Pons (tissue), 1 donor: Measurements from ENCODE around the gene ADCY10.
"Not testable (repeated sequence)": the region's sequence is repeated elsewhere in the genome, so short reads cannot be mapped to it uniquely, and the experiment has no call there.

Source experiments
- DNase-seq: peaks from one replicate; pipeline ENCODE4 v3.0.0-alpha.2; 2016; ENCODE audit warnings: low spot score

The ADCY10 gene

DNA sequence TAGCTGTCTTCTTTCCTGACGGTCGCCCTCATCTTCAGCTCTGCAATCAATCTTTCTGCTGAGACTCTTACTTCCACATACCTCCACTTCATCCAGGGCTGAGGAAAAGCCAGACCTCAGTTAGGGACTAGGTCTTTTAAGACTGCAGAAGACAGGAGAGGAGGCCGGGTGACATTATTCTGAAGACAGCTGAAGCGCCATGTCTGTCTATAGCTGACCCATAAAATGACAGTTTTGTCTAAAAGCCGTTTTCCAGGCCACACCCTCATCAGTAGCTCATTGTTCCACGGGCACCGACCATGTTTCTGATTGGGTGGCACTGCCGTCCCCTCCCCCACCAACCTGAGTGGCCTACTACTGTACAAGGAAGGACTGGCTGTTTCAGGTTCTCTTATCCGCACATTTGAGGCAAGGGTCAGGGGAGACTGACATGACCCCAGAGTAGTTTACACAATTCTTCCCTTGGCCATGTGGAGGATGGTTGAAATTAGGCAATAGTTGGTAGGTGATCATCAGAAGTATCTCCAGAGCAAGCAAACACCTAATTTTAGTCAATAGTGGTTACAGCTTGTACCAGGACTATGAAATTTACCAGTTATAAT, at the start of gene ADCY10:
Gene ADCY10, minus strand, starts transcription at position 240 of the 602 bp plus-strand sequence. CDS start 8,994 bp downstream, outside the sequence.
- no peak for DNase-seq

DNA sequence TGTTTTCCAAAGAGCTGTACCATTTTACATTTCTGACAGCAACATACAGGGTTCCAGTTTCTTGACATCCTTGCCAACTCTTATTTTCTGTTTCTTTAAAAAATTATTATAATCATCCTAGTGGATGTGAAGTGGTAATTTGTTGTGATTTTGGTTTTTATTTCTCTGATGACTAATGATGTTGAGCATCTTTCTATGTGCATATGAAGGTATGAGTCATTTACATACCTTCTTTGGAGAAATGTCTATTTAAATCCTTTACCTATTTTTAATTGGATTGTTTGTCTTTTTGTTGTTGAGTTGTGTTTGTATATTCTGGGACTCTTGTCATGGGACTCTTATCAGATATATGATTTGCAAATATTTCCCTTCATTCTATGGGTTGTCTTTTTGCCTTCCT, 43.8 kb upstream of the ADCY10 start:
- DNase-seq: no peak

- DNase-seq: no peak
Measured at GRCh38 chr1:167955915-167956314, 42.0 kb upstream of the ADCY10 start.

- DNase-seq: no peak
Measured at GRCh38 chr1:167950569-167950968, 36.6 kb upstream of the ADCY10 start.

GRCh38 chr1:167949785-167950184, 35.9 kb upstream of the ADCY10 start:
- no peak for DNase-seq

- no peak for DNase-seq
Measured at GRCh38 chr1:167947733-167948132, 33.8 kb upstream of the ADCY10 start.

DNA sequence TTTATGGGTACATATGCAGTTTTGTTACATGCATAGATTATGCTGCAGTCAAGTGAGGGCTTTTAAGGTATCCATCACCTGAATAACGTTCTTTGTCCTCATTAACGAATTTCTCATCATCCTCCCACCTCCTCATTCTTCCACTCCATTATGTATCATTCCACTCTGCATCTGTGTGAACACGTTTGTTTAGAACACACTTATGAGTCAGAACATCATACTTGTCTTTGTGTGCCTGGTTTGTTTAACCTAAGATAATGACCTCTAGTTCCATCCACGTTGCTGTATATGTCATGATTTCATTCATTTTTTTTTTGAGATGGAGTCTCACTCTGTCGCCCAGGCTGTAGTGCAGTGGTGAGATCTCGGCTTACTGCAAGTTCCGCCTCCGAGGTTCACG, 29.6 kb upstream of the ADCY10 start:
- DNase-seq: no peak

DNA sequence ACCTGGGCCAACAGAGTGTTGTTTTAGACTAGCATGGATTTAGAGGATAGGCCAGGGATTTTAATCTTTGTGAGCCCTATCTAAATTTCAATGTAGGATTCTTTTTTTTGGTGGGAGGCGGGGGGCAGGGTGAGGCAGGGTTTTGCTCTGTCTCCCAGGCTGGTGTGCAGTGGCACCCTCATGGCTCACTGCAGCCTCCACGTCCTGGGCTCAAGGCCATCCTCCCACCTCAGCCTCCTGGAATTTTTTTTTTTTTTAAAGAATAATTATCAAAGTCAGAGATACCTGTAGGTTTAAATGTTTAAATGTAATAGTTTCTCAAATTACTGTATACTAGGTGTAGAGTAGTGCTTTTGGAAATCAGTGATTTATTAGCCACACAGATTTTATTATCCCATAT, 26.3 kb upstream of the ADCY10 start:
- DNase-seq: no peak

DNA sequence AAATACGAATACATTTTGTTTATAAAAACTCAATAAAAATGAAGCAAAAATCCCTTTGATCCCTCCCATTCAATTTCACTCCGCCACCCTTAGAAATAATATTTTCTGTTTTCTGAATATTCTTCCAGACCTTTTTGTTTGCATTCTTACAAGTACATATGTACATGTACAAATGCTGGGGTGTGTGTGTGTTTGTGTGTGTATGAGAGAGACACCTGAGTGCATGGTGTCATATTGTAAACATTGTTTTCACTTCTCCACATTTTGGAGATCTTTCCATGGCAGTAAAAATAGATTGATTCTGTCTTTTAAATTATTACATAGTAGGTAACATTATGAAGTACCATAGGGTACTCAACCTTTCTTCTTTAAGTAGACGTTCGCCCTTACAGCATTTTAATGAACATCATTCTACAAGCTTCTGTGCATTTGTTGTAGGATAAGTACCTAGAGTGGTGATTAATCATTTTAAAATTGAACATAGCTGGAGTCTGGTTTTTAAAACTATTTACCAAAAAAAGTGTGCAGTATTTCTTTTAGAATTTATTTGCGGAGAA, 24.2 kb upstream of the ADCY10 start:
- DNase-seq: peak; percentile 10

GRCh38 chr1:167937709-167938010, 23.7 kb upstream of the ADCY10 start:
- DNase-seq: no peak

DNA sequence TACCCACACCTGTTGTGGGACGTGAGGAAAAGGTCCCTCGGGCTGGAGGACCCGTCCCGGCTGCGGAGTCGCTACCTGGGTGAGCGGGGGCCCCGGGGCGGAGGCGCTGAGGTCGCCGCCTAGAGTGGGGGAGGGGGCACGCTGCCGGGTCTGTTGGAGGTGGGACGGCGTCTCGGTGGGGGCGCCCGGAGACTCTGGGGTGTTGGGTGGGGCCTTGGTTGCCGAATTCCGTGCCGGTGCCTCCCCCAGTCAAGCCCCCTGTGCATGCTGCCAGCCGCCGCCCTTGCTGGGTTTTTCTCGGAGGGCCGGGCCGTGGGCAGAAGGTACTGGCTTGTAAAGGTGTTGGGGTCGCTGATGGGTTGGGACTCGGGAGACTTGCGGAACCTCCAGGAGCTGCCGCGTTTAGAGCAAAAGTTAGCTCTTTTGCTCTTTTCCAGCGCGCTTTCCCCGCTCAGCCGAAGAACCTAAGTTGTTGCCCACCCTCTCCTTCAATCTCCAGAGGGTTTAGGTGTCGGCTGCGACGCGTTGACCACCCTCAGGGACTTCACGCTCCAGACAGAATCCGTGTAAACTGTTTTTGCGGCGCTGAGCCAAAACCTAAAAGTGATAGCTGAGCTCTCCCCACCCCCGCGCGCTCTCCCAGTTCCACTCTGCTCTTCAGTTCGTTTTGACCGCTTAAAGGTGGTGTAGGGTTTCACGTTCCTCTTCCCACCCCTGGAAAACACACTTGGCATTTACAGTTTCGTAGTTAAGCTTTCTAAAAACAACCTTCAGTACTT, 23.2 kb upstream of the ADCY10 start, which contains the start of gene MPC2:
Gene MPC2, minus strand, starts transcription at position 143 of the 779 bp plus-strand sequence. CDS start 1,231 bp downstream, outside the sequence.
- DNase-seq: peak; percentile 70

DNA sequence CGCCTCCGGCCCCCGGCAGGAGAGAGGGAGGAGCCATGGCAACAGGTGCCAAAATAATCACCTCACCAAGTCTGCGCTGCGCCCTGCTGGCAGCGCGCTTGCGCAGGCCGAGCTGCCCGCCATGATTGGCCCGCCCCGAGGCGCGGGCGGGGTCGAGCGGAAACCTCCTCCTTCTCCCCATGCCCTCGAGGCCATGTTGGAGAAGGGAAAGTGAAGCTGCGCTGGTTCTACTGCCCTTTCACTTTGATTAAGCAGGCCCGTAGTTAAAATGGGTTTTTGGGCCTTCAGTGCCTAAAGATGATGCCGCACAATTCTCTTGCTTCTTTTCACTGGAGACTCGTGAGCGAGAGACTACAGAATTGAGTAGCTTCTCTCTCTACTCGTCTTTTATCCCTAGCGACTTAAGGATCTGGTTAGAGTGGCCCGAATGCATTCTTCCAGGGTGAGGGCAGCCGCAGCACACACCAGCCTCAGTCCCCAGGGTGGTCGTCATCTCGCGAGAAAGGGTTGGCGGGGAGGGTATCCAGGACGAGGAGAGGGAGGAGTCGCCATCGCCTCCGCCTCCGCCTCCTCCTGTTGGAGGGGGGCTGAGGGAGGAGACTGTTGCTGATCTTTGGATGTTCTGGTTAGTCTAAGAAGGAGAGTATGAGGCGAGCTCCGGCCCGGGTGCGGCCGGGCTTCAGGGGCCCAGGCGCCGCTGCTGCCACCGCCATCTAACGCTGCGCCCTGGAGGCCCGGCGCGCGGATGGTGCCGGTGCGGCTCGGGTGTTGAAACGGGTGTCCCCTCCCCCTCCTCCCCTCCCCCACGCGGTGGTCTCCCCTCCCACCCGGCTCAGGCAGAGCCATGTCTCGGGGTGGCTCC, 22.4 kb upstream of the ADCY10 start, which contains the start of gene DCAF6:
Gene DCAF6, plus strand, starts transcription at position 616 of the 862 bp plus-strand sequence. Its CDS starts 229 bp downstream, at position 845.
- DNase-seq: peak; percentile 100

DNA sequence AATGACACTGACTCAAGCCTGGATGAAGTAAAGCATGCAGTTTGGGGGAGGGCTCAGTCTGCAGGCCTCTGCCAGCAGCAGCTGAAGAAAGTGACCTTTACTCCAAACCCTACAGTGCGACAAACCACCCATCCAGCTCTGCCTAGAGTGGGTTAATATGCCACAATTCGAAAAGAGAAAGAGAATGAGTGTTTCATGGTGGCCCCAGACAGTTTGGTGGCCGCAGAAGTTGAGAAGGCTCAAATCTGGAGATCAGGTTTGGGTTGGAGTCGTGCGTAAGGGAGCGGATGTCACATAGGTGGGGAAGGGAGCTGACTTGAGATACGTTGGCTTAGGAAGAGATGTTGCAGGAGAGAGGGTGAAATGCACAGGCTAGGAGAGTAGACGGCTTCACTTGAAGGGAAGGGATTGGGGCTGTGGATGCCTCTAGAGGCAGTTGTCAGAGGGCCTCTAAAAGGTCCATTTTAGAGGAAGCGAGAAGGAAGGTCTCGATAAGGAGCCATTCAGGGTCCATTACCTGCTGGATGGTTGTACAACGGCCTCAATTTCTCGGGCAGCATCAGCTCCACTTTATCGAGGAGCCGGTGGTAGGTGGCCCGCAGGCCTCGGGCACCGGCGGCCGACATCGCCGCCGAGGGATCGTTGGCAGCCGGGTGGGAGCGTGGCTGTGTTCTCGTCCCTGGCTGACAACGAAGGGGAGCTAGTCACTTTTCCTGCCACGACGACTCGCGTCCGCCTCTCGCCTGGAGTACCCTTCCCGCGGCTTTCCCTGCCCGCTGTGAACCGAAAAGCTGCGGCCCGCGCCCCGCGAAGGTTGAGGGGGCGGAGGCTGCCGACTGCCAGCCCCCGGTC, 21.5 kb upstream of the ADCY10 start:
- peak; percentile 59 for DNase-seq

- DNase-seq: peak; percentile 7
Measured at GRCh38 chr1:167934426-167935215, 20.7 kb upstream of the ADCY10 start.

GRCh38 chr1:167933788-167934187, 19.9 kb upstream of the ADCY10 start:
- no peak for DNase-seq

DNA sequence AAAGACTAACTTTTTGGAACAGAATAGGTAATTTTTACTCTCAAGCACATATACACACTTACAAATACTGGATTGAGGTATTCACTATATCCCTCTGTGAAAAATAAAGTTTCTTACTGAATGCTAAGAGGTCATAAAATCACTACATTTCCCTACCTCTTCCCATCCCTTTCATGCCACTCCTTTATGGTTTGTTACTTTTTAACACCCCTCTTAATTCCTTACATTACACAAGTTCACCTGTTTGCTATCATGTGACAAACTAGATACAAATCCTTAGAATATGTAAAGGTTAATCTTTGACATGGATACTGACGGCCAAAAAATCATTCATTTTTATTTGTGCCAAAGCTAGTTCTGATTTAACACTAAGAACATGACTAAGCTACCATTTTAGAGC, 15.8 kb upstream of the ADCY10 start:
- no peak for DNase-seq

- not testable (repeated sequence) for DNase-seq
Measured at GRCh38 chr1:167928919-167929318, 15.0 kb upstream of the ADCY10 start.

GRCh38 chr1:167928457-167928852, 14.5 kb upstream of the ADCY10 start:
- no peak for DNase-seq

- DNase-seq: no peak
Measured at GRCh38 chr1:167927046-167927754, 13.3 kb upstream of the ADCY10 start.

GRCh38 chr1:167926486-167926997, 12.6 kb upstream of the ADCY10 start:
- no peak for DNase-seq
